Skeletal muscle tissue (tissue), 4 donors: ENCODE measurements around the gene SGMS1. TPM values are rescaled to one million over a fixed set of nuclear protein-coding genes. Genes with fewer than 3 reads are reported as not detected.

Experiments used
- H3K27ac ChIP-seq: one replicate; pipeline ENCODE4 v1.7.0; 2013; ENCODE audit warnings: mild to moderate bottlenecking, low read depth, low read length, inconsistent platforms
- H3K27me3 ChIP-seq, 3 donors: one replicate each; pipeline ENCODE4 v1.7.0; 2013; ENCODE audit warnings: low read length in 3 of 3; ENCODE audit not compliant: control insufficient read depth in 3 of 3, insufficient read depth in 3 of 3
- H3K36me3 ChIP-seq, 3 donors: one replicate each; pipeline ENCODE4 v1.7.0; 2013; ENCODE audit warnings: low read length in 3 of 3; ENCODE audit not compliant: control insufficient read depth in 3 of 3, insufficient read depth in 3 of 3
- H3K4me1 ChIP-seq, 3 donors: one replicate each; pipeline ENCODE4 v1.7.0; 2013; ENCODE audit warnings: low read length in 3 of 3, mild to moderate bottlenecking in 3 of 3; ENCODE audit not compliant: control insufficient read depth in 3 of 3, insufficient read depth in 3 of 3
- H3K4me3 ChIP-seq, 3 donors: one replicate each; pipeline ENCODE4 v1.7.0; 2013; ENCODE audit warnings: low read length in 3 of 3
- H3K9ac ChIP-seq, 3 donors: one replicate each; pipeline ENCODE4 v1.7.0; 2013; ENCODE audit warnings: low read length in 3 of 3, mild to moderate bottlenecking in 3 of 3, moderate library complexity in 2 of 3, low read depth in 1 of 3
- H3K9me3 ChIP-seq, 3 donors: one replicate each; pipeline ENCODE4 v1.7.0; 2013; ENCODE audit warnings: low read length in 3 of 3; ENCODE audit not compliant: control insufficient read depth in 3 of 3
- total RNA-seq: library from RNA; depleted of rRNA; stranded (reverse); fragments of >200 nt; gene quantifications from one replicate; pipeline ENCODE4 v1.2.3, GENCODE V29; 2014
- donor health status: Osteomylitis.

The SGMS1 gene
- total RNA-seq, 1 donor from 2014 or later: 62.6 TPM

- Histone ChIP-seq H3K27me3 (no peaks in the 10 kb centered on the region), H3K9me3 (no peaks in the 10 kb centered on the region), H3K4me1 (peaks cover 0 to 13% (median 0%) of the 10 kb centered on the region in 3 donors), H3K9ac (no peak overlapping the region), H3K27ac (no peak overlapping the region), H3K36me3 (no peaks in the 10 kb centered on the region), H3K4me3 (no peak overlapping the region)
Measured at GRCh38 chr10:50531388-50532077, 92.2 kb downstream of the SGMS1 start.

GRCh38 chr10:50529660-50530059 is 94.1 kb downstream of the SGMS1 start:
- H3K27ac ChIP-seq: no peak overlapping the region
- no peak overlapping the region for H3K9ac ChIP-seq
- H3K27me3 ChIP-seq: no peaks in the 10 kb centered on the region
- H3K4me1 ChIP-seq: peaks cover 0 to 13% (median 0%) of the 10 kb centered on the region in 3 donors
- H3K36me3 ChIP-seq: no peaks in the 10 kb centered on the region
- no peak overlapping the region for H3K4me3 ChIP-seq
- no peaks in the 10 kb centered on the region for H3K9me3 ChIP-seq

- Histone ChIP-seq H3K27ac (no peak overlapping the region), H3K36me3 (no peaks in the 10 kb centered on the region), H3K4me1 (peaks cover 0 to 13% (median 0%) of the 10 kb centered on the region in 3 donors), H3K27me3 (no peaks in the 10 kb centered on the region), H3K9me3 (no peaks in the 10 kb centered on the region), H3K4me3 (no peak overlapping the region), H3K9ac (no peak overlapping the region)
Measured at GRCh38 chr10:50528206-50528605, 95.5 kb downstream of the SGMS1 start.

- Histone ChIP-seq H3K9ac (no peak overlapping the region), H3K4me1 (peaks cover 0 to 19% (median 0%) of the 10 kb centered on the region in 3 donors), H3K4me3 (no peak overlapping the region), H3K36me3 (no peaks in the 10 kb centered on the region), H3K27ac (no peak overlapping the region), H3K27me3 (no peaks in the 10 kb centered on the region), H3K9me3 (no peaks in the 10 kb centered on the region)
Measured at GRCh38 chr10:50527442-50528043, 96.2 kb downstream of the SGMS1 start.

GRCh38 chr10:50526185-50526584 is 97.6 kb downstream of the SGMS1 start:
- no peak overlapping the region for H3K4me3 ChIP-seq
- H3K27ac ChIP-seq: no peak overlapping the region
- H3K27me3 ChIP-seq: no peaks in the 10 kb centered on the region
- H3K4me1 ChIP-seq: peaks cover 0 to 19% (median 0%) of the 10 kb centered on the region in 3 donors
- H3K9ac ChIP-seq: no peak overlapping the region
- H3K9me3 ChIP-seq: no peaks in the 10 kb centered on the region
- H3K36me3 ChIP-seq: no peaks in the 10 kb centered on the region

GRCh38 chr10:50523357-50523756 is 100.4 kb downstream of the SGMS1 start:
- H3K27ac ChIP-seq: no peak overlapping the region
- H3K9me3 ChIP-seq: no peaks in the 10 kb centered on the region
- no peak overlapping the region for H3K4me3 ChIP-seq
- H3K9ac ChIP-seq: no peak overlapping the region
- peaks cover 0 to 13% (median 0%) of the 10 kb centered on the region in 3 donors for H3K4me1 ChIP-seq
- H3K36me3 ChIP-seq: peaks cover 0 to 4% (median 0%) of the 10 kb centered on the region in 3 donors
- H3K27me3 ChIP-seq: no peaks in the 10 kb centered on the region

- Histone ChIP-seq H3K27me3 (no peaks in the 10 kb centered on the region), H3K9me3 (no peaks in the 10 kb centered on the region), H3K4me1 (peaks cover 0 to 13% (median 0%) of the 10 kb centered on the region in 3 donors), H3K4me3 (no peak overlapping the region), H3K27ac (no peak overlapping the region), H3K9ac (no peak overlapping the region), H3K36me3 (peaks cover 0 to 4% (median 0%) of the 10 kb centered on the region in 3 donors)
Measured at GRCh38 chr10:50522908-50523307, 100.8 kb downstream of the SGMS1 start.

GRCh38 chr10:50520115-50520514 is 103.6 kb downstream of the SGMS1 start:
- Histone ChIP-seq H3K9ac (no peak overlapping the region), H3K27ac (no peak overlapping the region), H3K36me3 (peaks cover 0 to 4% (median 0%) of the 10 kb centered on the region in 3 donors), H3K4me1 (peaks cover 0 to 6% (median 0%) of the 10 kb centered on the region in 3 donors), H3K27me3 (no peaks in the 10 kb centered on the region), H3K9me3 (no peaks in the 10 kb centered on the region), H3K4me3 (no peak overlapping the region)

- Histone ChIP-seq H3K27ac (no peak overlapping the region), H3K36me3 (peaks cover 0 to 4% (median 0%) of the 10 kb centered on the region in 3 donors), H3K4me3 (no peak overlapping the region), H3K4me1 (peaks cover 0 to 8% (median 0%) of the 10 kb centered on the region in 3 donors), H3K27me3 (no peaks in the 10 kb centered on the region), H3K9ac (no peak overlapping the region), H3K9me3 (no peaks in the 10 kb centered on the region)
Measured at GRCh38 chr10:50517626-50518025, 106.1 kb downstream of the SGMS1 start.

- Histone ChIP-seq H3K9ac (no peak overlapping the region), H3K9me3 (no peaks in the 10 kb centered on the region)
Measured at GRCh38 chr10:50516171-50516570, 107.6 kb downstream of the SGMS1 start.

More at GRCh38 chr10:50516171-50516570, 107.6 kb downstream of the SGMS1 start:
- H3K4me3 ChIP-seq: no peak overlapping the region
- peaks cover 0 to 4% (median 0%) of the 10 kb centered on the region in 3 donors for H3K36me3 ChIP-seq
- H3K27me3 ChIP-seq: no peaks in the 10 kb centered on the region
- H3K27ac ChIP-seq: no peak overlapping the region
- peaks cover 0 to 16% (median 6%) of the 10 kb centered on the region in 3 donors for H3K4me1 ChIP-seq
